Mesenchymal stem cell (in vitro differentiated cells and primary cell): ENCODE measurements around the gene ZNF394.
A peak's percentile ranks its signal among the peaks of the same experiment; 100 is the strongest.

Source experiments
- DNase-seq: peaks from one replicate; pipeline ENCODE4 v3.0.0-alpha.2; 2013
- H2AFZ ChIP-seq: one replicate; pipeline ENCODE4 v1.6.1; 2013; ENCODE audit warnings: low read depth, mild to moderate bottlenecking, control low read depth, inconsistent platforms, low read length, moderate library complexity
- H2AK5ac ChIP-seq: 2 replicates; pipeline ENCODE4 v1.6.1; 2013; ENCODE audit warnings: low read length, moderate library complexity, mild to moderate bottlenecking, inconsistent platforms; ENCODE audit not compliant: severe bottlenecking
- H2BK120ac ChIP-seq: one replicate; pipeline ENCODE4 v1.6.1; 2013; ENCODE audit warnings: low read depth, mild to moderate bottlenecking, inconsistent platforms, low read length, moderate library complexity
- H2BK12ac ChIP-seq, 2 experiments: one replicate each; pipeline ENCODE4 v1.6.1; 2013; ENCODE audit warnings: inconsistent platforms in 2 of 2, low read length in 2 of 2, mild to moderate bottlenecking in 2 of 2, moderate library complexity in 2 of 2, control low read depth in 1 of 2
- H2BK15ac ChIP-seq: one replicate; pipeline ENCODE4 v1.6.1; 2013; ENCODE audit warnings: mild to moderate bottlenecking, low read depth, inconsistent platforms; ENCODE audit not compliant: poor library complexity, severe bottlenecking
- H2BK5ac ChIP-seq: 2 replicates; pipeline ENCODE4 v1.6.1; 2013; ENCODE audit warnings: low read depth, mild to moderate bottlenecking, low read length, control low read depth, inconsistent platforms; ENCODE audit not compliant: poor library complexity, severe bottlenecking
- H3K14ac ChIP-seq, 2 experiments: one replicate each; pipeline ENCODE4 v1.6.1; 2013; ENCODE audit warnings: inconsistent platforms in 2 of 2, low read length in 2 of 2, control low read depth in 1 of 2, mild to moderate bottlenecking in 1 of 2, moderate library complexity in 1 of 2
- H3K18ac ChIP-seq, 2 experiments: one replicate each; pipeline ENCODE4 v1.6.1; 2013; ENCODE audit warnings: inconsistent platforms in 2 of 2, low read length in 2 of 2, control low read depth in 1 of 2, low read depth in 1 of 2, mild to moderate bottlenecking in 1 of 2
- H3K23ac ChIP-seq, 2 experiments: one replicate each; pipeline ENCODE4 v1.6.1; 2013; ENCODE audit warnings: inconsistent platforms in 2 of 2, low read length in 2 of 2, mild to moderate bottlenecking in 2 of 2, moderate library complexity in 2 of 2, control low read depth in 1 of 2
- H3K27ac ChIP-seq: 2 replicates; pipeline ENCODE4 v1.5.1; 2013; ENCODE audit warnings: mild to moderate bottlenecking, moderate library complexity, low read length, control low read depth, inconsistent platforms; ENCODE audit not compliant: poor library complexity, severe bottlenecking
- H3K27me3 ChIP-seq, 2 experiments: 2 replicates each; pipeline versions ENCODE4 v1.6.1 to v1.7.0; 2013; ENCODE audit warnings: low read length in 2 of 2, mild to moderate bottlenecking in 2 of 2, moderate library complexity in 2 of 2, control low read depth in 1 of 2, inconsistent platforms in 1 of 2; ENCODE audit not compliant: control insufficient read depth in 1 of 2, insufficient read depth in 1 of 2
- H3K36me3 ChIP-seq, 2 experiments: 2 replicates each; pipeline versions ENCODE4 v1.6.1 to v1.7.0; 2013; ENCODE audit warnings: low read length in 2 of 2, control low read depth in 1 of 2, inconsistent platforms in 1 of 2, low read depth in 1 of 2, mild to moderate bottlenecking in 1 of 2; ENCODE audit not compliant: insufficient read depth in 2 of 2, control insufficient read depth in 1 of 2
- H3K4ac ChIP-seq, 2 experiments: one replicate each; pipeline ENCODE4 v1.6.1; 2013; ENCODE audit warnings: inconsistent platforms in 2 of 2, low read length in 2 of 2, mild to moderate bottlenecking in 2 of 2, moderate library complexity in 2 of 2, control low read depth in 1 of 2, low read depth in 1 of 2
- H3K4me1 ChIP-seq: 2 replicates; pipeline ENCODE4 v1.6.1; 2013; ENCODE audit warnings: low read depth, low read length, control low read depth; ENCODE audit not compliant: control insufficient read depth, insufficient read depth
- H3K4me2 ChIP-seq: 2 replicates; pipeline ENCODE4 v1.6.1; 2013; ENCODE audit warnings: low read length, mild to moderate bottlenecking, inconsistent platforms; ENCODE audit not compliant: poor library complexity, severe bottlenecking
- H3K4me3 ChIP-seq, 2 experiments: 2 replicates each; pipeline versions ENCODE4 v1.5.1 to v1.7.0; 2013; ENCODE audit warnings: low read length in 2 of 2, mild to moderate bottlenecking in 2 of 2, control low read depth in 1 of 2, low read depth in 1 of 2; ENCODE audit not compliant: insufficient read depth in 1 of 2
- H3K79me1 ChIP-seq: replicated peaks from 2 replicates; pipeline ENCODE4 v1.6.1; 2013; ENCODE audit warnings: mild to moderate bottlenecking, control low read depth, low read length, inconsistent platforms; ENCODE audit not compliant: poor library complexity, severe bottlenecking
- H3K9ac ChIP-seq: 2 replicates; pipeline ENCODE4 v1.7.0; 2013; ENCODE audit warnings: mild to moderate bottlenecking, low read length, moderate library complexity
- H3K9me3 ChIP-seq: 2 replicates; pipeline ENCODE4 v1.7.0; 2013; ENCODE audit warnings: mild to moderate bottlenecking, low read length; ENCODE audit not compliant: control insufficient read depth
- H4K8ac ChIP-seq: one replicate; pipeline ENCODE4 v1.6.1; 2013; ENCODE audit warnings: inconsistent platforms, mild to moderate bottlenecking, low read length, moderate library complexity
- H4K91ac ChIP-seq: one replicate; pipeline ENCODE4 v1.6.1; 2013; ENCODE audit warnings: mild to moderate bottlenecking, low read length, inconsistent platforms
- WGBS: methylation state at CpG from one replicate; pipeline ENCODE4 v1.1.7; 2013; ENCODE audit warnings: mixed read lengths; 5-methylcytosine and 5-hydroxymethylcytosine counted together

The ZNF394 gene

DNA sequence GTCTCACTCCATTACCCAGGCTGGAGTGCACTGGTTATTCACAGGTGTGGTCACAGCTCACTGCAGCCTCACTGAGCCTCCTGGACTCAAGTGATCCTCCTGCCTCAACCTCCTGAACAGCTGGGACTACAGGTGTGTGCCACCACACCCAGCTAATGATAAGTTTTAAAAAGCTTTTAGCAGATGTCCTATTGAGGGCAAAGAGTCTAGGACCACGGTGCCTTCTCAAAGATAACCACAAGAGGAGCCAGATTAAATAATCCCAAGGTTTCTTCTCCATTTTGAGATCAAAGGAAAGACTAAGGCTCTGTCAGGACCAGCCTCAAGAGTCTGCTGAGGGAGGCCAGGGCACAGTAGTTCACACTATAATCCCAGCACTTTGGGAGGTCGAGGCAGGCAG is 38.9 kb downstream of the ZNF394 start:
- Histone ChIP-seq H3K79me1 (peaks cover 11% of the 10 kb centered on the region), H2BK12ac (no peak overlapping the region), H2BK15ac (no peak overlapping the region), H2BK5ac (no peak overlapping the region), H2BK120ac (no peak overlapping the region), H3K9me3 (no peaks in the 10 kb centered on the region), H3K4me1 (peaks cover 9% of the 10 kb centered on the region), H3K4ac (no peak overlapping the region), H3K27me3 (no peaks in the 10 kb centered on the region), H3K27ac (no peak overlapping the region), H3K4me3 (no peak overlapping the region), H3K18ac (no peak overlapping the region), H3K4me2 (no peak overlapping the region), H3K9ac (no peak overlapping the region), H3K23ac (no peak overlapping the region), H3K14ac (no peak overlapping the region), H2AFZ (no peak overlapping the region), H3K36me3 (peaks cover 44 to 58% of the 10 kb centered on the region in 2 experiments), H4K91ac (no peak overlapping the region), H2AK5ac (no peak overlapping the region), H4K8ac (no peak overlapping the region)
- 98% methylated on average over 2 of the region's 2 CpGs for WGBS
- no peak for DNase-seq

DNA sequence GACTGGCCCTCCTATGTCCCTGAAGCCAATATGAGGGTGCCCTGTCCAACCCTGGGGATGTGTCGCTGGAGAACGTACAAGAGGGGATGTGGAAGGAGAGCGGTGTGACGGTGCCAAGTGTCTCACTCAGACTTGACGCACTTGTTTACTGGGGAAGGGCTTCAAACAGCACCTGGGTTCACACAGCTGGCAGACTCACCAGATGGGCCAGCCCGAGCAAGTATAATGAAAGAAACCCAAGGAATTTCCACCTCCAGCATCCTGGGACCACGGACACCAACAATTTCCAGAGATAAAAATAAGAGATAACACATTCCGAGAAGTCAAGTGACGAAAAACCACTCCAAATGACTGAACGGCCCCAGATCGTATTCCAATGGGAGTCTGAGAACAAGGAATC is 39.4 kb downstream of the ZNF394 start:
- H4K91ac ChIP-seq = no peak overlapping the region
- H3K9me3 ChIP-seq = no peaks in the 10 kb centered on the region
- H3K27ac ChIP-seq = no peak overlapping the region
- no peak overlapping the region for H3K9ac ChIP-seq
- H3K14ac ChIP-seq = no peak overlapping the region
- no peak overlapping the region for H3K4ac ChIP-seq
- H3K23ac ChIP-seq = no peak overlapping the region
- DNase-seq = no peak
- H2BK120ac ChIP-seq = no peak overlapping the region
- H3K27me3 ChIP-seq = no peaks in the 10 kb centered on the region
- no peak overlapping the region for H2AFZ ChIP-seq
- H3K18ac ChIP-seq = no peak overlapping the region
- H2BK15ac ChIP-seq = no peak overlapping the region
- H3K79me1 ChIP-seq = peaks cover 11% of the 10 kb centered on the region
- no peak overlapping the region for H3K4me2 ChIP-seq
- no peak overlapping the region for H3K4me3 ChIP-seq
- H2BK5ac ChIP-seq = no peak overlapping the region
- H3K4me1 ChIP-seq = peaks cover 9% of the 10 kb centered on the region
- 95% methylated on average over 11 of the region's 11 CpGs for WGBS
- H2BK12ac ChIP-seq = no peak overlapping the region
- no peak overlapping the region for H4K8ac ChIP-seq
- no peak overlapping the region for H2AK5ac ChIP-seq
- H3K36me3 ChIP-seq = peaks cover 50 to 64% of the 10 kb centered on the region in 2 experiments

DNA sequence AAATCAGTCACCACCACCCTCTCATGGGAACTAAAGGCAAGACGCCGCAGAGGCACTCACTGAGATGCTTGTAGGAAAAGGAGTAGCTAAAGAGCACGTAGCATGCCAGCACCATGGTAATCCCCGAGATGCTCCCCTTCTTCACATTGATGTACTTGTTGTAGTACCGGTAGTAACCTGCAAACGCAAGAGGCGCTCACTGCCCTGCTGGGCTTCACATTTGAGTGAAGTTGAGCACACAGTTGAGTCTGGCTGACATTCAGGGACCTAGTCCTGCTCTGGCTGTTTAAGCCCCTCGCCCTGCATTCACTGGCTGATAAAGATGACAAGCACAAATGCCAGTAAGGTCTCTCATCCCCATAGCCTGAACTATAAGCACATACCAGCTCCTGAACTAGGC is 41.0 kb downstream of the ZNF394 start:
- no peaks in the 10 kb centered on the region for H3K27me3 ChIP-seq
- no peak overlapping the region for H3K23ac ChIP-seq
- H2BK120ac ChIP-seq = no peak overlapping the region
- H3K14ac ChIP-seq = no peak overlapping the region
- peak; percentile 31 for DNase-seq
- H4K91ac ChIP-seq = no peak overlapping the region
- 96% methylated on average over 8 of the region's 8 CpGs for WGBS
- peaks cover 65 to 78% of the 10 kb centered on the region in 2 experiments for H3K36me3 ChIP-seq
- no peak overlapping the region for H2AFZ ChIP-seq
- H2BK15ac ChIP-seq = no peak overlapping the region
- no peak overlapping the region for H3K4me3 ChIP-seq
- no peak overlapping the region for H3K27ac ChIP-seq
- H4K8ac ChIP-seq = no peak overlapping the region
- no peak overlapping the region for H3K4ac ChIP-seq
- no peak overlapping the region for H2BK5ac ChIP-seq
- H2AK5ac ChIP-seq = no peak overlapping the region
- peaks cover 17% of the 10 kb centered on the region for H3K79me1 ChIP-seq
- H3K4me2 ChIP-seq = no peak overlapping the region
- H3K9me3 ChIP-seq = no peaks in the 10 kb centered on the region
- no peak overlapping the region for H3K18ac ChIP-seq
- no peak overlapping the region for H3K9ac ChIP-seq
- no peak overlapping the region for H2BK12ac ChIP-seq
- peaks cover 5% of the 10 kb centered on the region for H3K4me1 ChIP-seq

DNA sequence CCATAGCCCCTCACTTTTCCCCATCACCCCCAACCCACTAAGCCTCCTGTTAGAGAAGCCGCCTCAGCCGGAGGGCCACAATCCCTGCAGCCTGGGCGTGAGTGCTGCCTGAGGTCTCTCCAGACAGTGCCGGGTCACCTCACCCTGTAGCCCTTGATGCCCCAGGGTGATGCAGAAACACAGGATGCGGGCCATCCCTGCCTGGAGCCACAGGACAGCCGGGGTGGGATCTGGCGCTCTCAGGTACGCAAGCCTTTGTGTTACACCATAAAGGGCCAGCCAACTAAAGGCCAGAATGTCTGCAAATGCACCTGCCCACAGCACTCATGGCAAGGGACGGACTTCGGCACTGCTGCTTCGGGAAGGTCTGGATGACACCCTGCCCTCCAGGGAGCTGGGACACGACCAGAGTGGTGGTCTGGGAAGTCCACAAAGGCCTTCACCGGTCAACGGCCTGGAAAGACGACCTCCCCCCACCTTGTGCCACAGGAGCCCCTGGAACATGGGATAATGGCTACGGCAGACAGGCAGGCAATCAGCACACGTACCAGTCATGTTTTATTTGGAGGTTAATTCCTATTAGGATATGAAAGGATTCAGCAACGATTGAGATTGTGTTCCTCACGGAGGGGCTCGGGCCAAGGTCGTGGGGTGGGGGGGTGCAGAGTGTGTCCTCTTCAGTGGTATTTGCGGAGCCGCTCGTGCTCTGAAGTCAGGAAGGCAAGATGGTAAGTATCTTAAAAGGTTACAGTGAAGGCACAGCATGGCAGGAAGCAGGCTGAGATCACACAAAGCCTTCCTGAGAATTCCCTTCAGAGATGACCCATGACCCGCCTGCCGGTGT is 42.2 kb downstream of the ZNF394 start:
- no peak overlapping the region for H4K8ac ChIP-seq
- no peaks in the 10 kb centered on the region for H3K9me3 ChIP-seq
- no peak overlapping the region for H3K14ac ChIP-seq
- H3K18ac ChIP-seq = no peak overlapping the region
- DNase-seq = no peak
- peaks cover 26% of the 10 kb centered on the region for H3K79me1 ChIP-seq
- WGBS = 92% methylated on average over 26 of the region's 26 CpGs
- H2AFZ ChIP-seq = no peak overlapping the region
- no peak overlapping the region for H3K9ac ChIP-seq
- no peak overlapping the region for H4K91ac ChIP-seq
- no peak overlapping the region for H3K4me3 ChIP-seq
- H3K23ac ChIP-seq = no peak overlapping the region
- H3K27me3 ChIP-seq = no peaks in the 10 kb centered on the region
- H3K4me1 ChIP-seq = peaks cover 3% of the 10 kb centered on the region
- no peak overlapping the region for H2BK15ac ChIP-seq
- H3K4me2 ChIP-seq = no peak overlapping the region
- no peak overlapping the region for H2AK5ac ChIP-seq
- no peak overlapping the region for H2BK12ac ChIP-seq
- no peak overlapping the region for H2BK120ac ChIP-seq
- peaks cover 71 to 82% of the 10 kb centered on the region in 2 experiments for H3K36me3 ChIP-seq
- H2BK5ac ChIP-seq = no peak overlapping the region
- H3K4ac ChIP-seq = no peak overlapping the region
- H3K27ac ChIP-seq = no peak overlapping the region
